ENCODE results near the gene GALNT18.

DNA sequence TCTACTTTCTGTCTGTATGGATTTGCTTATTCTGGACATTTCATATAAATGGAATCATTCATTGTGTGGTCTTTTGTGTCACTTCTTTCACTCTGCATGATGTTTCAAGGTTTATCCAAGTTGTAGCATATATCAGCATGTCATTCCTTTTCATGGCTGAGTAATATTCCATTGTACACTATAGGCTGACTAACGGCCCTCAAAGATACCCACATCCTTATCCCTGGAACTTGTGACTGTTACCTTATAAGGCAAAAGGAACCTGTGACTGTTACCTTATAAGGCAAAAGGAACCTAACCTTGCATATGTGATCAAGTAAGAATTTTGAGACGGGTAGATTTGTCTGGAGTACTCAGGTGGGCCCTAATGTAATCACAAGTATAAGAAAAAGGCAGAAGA lies 380.5 kb downstream of the GALNT18 start:
- TF ChIP-seq EGR1 (IDR thresholded peaks at IDR 0.05; ENCODE audit: low read depth in 2 of 2), result no peak
- TF ChIP-seq, protein P1, sequence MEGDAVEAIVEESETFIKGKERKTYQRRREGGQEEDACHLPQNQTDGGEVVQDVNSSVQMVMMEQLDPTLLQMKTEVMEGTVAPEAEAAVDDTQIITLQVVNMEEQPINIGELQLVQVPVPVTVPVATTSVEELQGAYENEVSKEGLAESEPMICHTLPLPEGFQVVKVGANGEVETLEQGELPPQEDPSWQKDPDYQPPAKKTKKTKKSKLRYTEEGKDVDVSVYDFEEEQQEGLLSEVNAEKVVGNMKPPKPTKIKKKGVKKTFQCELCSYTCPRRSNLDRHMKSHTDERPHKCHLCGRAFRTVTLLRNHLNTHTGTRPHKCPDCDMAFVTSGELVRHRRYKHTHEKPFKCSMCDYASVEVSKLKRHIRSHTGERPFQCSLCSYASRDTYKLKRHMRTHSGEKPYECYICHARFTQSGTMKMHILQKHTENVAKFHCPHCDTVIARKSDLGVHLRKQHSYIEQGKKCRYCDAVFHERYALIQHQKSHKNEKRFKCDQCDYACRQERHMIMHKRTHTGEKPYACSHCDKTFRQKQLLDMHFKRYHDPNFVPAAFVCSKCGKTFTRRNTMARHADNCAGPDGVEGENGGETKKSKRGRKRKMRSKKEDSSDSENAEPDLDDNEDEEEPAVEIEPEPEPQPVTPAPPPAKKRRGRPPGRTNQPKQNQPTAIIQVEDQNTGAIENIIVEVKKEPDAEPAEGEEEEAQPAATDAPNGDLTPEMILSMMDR (IDR thresholded peaks at IDR 0.05; ENCODE audit: low read depth, low read length, missing input control), result no peak
- TF ChIP-seq, protein P2, sequence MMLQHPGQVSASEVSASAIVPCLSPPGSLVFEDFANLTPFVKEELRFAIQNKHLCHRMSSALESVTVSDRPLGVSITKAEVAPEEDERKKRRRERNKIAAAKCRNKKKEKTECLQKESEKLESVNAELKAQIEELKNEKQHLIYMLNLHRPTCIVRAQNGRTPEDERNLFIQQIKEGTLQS (IDR thresholded peaks at IDR 0.05), result no peak
- TF ChIP-seq, protein P3, sequence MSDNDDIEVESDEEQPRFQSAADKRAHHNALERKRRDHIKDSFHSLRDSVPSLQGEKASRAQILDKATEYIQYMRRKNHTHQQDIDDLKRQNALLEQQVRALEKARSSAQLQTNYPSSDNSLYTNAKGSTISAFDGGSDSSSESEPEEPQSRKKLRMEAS (IDR thresholded peaks at IDR 0.05), result no peak
- no peak for TF ChIP-seq GABPA (IDR thresholded peaks at IDR 0.05 in 1 of 2, conservative IDR thresholded peaks at IDR 0.05 in 1 of 2)
- no peak for TF ChIP-seq SP1 (IDR thresholded peaks at IDR 0.05)
- no peak for TF ChIP-seq YY1 (IDR thresholded peaks at IDR 0.05)

All from liver (tissue), 3 donors.